ENCODE data around the gene RFTN1.

RFTN1 gene

GRCh38 chr3:16460886-16461285 lies 52.6 kb downstream of the RFTN1 start:
- H3K4me3 ChIP-seq (ENCODE audit: low read length), result no peak overlapping the region
- no peak for DNase-seq (ENCODE audit: low read depth)
- TF ChIP-seq, protein P1, sequence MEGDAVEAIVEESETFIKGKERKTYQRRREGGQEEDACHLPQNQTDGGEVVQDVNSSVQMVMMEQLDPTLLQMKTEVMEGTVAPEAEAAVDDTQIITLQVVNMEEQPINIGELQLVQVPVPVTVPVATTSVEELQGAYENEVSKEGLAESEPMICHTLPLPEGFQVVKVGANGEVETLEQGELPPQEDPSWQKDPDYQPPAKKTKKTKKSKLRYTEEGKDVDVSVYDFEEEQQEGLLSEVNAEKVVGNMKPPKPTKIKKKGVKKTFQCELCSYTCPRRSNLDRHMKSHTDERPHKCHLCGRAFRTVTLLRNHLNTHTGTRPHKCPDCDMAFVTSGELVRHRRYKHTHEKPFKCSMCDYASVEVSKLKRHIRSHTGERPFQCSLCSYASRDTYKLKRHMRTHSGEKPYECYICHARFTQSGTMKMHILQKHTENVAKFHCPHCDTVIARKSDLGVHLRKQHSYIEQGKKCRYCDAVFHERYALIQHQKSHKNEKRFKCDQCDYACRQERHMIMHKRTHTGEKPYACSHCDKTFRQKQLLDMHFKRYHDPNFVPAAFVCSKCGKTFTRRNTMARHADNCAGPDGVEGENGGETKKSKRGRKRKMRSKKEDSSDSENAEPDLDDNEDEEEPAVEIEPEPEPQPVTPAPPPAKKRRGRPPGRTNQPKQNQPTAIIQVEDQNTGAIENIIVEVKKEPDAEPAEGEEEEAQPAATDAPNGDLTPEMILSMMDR (IDR thresholded peaks at IDR 0.05; ENCODE audit: insufficient read depth, low read depth, low read length, missing control alignments), result no peak

DNA sequence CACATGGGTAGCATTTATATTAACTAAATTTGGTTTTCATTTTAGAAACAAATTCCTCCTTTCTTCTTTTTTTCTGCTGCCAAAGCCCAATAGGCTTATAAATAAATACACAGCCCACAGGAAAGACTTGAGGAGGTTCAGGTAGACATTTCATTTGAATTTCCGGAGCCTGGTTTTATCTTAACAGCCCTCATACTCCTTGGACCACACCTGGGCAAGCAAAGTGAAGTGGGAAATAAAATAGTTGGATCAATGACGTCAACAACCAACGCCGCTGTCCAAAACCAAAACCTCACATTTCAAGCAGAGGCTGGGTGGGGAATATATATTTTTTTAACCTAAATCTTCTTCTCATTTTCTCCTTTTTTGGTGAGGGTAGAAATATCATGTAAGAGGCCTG lies 53.2 kb downstream of the RFTN1 start:
- TF ChIP-seq, protein P1 (IDR thresholded peaks at IDR 0.05; ENCODE audit: insufficient read depth, low read depth, low read length, missing control alignments), result no peak
- DNase-seq (ENCODE audit: low read depth), result no peak
- H3K4me3 ChIP-seq (ENCODE audit: low read length), result no peak overlapping the region

DNA sequence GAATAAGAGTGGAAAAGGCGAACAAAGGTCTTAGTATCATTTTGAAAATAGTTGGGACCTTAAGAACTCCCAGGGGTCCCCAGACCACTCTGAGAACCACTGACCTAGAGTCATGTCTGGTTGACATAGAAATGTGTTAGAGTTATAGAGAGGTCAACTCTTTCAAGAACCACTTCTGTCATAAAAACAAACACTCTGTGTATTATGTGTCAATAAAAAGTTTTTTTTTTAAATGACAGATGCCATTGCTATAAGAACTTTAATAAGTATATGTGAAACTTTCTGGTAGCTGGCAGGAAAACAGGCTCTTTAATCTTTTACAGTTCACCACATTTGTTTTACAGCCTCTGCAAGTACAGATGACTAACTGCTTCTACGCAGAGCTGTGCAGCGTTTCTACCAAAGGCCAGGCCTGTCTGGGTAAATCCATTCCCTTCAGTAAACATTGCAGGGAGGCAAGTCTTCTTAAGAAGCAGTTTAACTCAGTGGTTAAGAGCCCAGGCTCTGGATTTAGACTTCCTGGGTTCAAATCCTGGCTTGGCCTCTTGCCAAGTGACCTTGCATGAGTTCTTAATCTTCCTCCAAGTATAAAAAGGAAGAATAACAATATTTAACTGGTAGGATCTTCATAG lies 56.6 kb downstream of the RFTN1 start:
- TF ChIP-seq, protein P1 (IDR thresholded peaks at IDR 0.05; ENCODE audit: insufficient read depth, low read depth, low read length, missing control alignments), result no peak
- no peak overlapping the region for H3K4me3 ChIP-seq (ENCODE audit: low read length)
- peak; percentile 36 for DNase-seq (ENCODE audit: low read depth)

- no peak overlapping the region for H3K4me3 ChIP-seq (ENCODE audit: low read length)
- DNase-seq (ENCODE audit: low read depth), result no peak
- TF ChIP-seq, protein P1 (IDR thresholded peaks at IDR 0.05; ENCODE audit: insufficient read depth, low read depth, low read length, missing control alignments), result no peak
Observed at GRCh38 chr3:16455966-16456365, 57.5 kb downstream of the RFTN1 start.

GRCh38 chr3:16455001-16455400 lies 58.5 kb downstream of the RFTN1 start:
- TF ChIP-seq, protein P1 (IDR thresholded peaks at IDR 0.05; ENCODE audit: insufficient read depth, low read depth, low read length, missing control alignments), result no peak
- H3K4me3 ChIP-seq (ENCODE audit: low read length), result no peak overlapping the region
- no peak for DNase-seq (ENCODE audit: low read depth)

DNA sequence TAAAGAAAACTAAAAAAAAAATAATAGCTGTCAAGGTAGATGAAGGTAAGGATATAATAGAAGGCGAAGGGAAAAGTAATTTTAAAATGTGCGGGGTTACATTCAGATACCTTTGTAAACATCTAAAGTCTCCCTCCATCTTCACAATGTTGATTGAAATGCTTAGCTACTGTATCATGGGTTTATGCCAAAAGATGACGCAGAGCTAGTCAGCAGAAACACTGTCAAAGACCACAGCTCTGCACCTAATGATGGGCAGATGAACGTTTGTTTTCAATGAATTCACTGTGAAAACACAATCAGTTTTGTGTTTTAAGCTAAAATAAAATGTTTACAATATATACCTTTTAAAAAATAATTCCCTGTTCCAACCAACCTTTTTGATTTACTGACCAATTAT lies 61.2 kb downstream of the RFTN1 start:
- H3K4me3 ChIP-seq (ENCODE audit: low read length), result no peak overlapping the region
- peak; percentile 82 for DNase-seq (ENCODE audit: low read depth)
- TF ChIP-seq, protein P1 (IDR thresholded peaks at IDR 0.05; ENCODE audit: insufficient read depth, low read depth, low read length, missing control alignments), result no peak

DNA sequence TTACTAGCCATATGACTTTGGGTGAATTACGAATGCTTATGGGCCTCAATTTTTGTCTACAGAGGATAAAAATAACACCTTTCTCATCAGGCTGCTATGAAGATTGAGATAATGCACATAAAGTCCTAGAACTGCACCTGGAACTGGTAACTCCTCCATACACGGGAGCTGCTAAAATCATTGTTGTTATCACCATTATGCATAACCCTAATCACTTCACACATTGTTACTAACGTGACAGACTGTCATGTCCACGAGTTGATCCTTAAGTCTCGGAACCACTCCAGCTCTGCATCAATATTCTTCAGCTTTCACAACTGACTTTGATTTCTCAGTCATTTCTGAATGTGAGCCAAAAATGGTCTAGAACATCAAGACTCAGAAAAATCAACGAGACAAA lies 64.1 kb downstream of the RFTN1 start:
- TF ChIP-seq, protein P1 (IDR thresholded peaks at IDR 0.05; ENCODE audit: insufficient read depth, low read depth, low read length, missing control alignments), result no peak
- H3K4me3 ChIP-seq (ENCODE audit: low read length), result no peak overlapping the region
- no peak for DNase-seq (ENCODE audit: low read depth)

Measured in epithelial cell of esophagus (primary cell).